Stimulated activated CD8-positive, alpha-beta memory T cell treated with anti-CD3 and anti-CD28 coated beads, Interleukin-15, amount 100 ng/mL, for 4 hours (primary cell): ENCODE results near the gene SMYD3.
"Not testable (repeated sequence)": the region's sequence is repeated elsewhere in the genome, so short reads cannot be mapped to it uniquely, and the experiment has no call there.

ENCODE experiments used
- DNase-seq, 2 donors: peaks; one replicate each; pipeline ENCODE4 v3.0.0-alpha.2; 2020; ENCODE audit warnings: low read depth in 2 of 2

Gene SMYD3

DNA sequence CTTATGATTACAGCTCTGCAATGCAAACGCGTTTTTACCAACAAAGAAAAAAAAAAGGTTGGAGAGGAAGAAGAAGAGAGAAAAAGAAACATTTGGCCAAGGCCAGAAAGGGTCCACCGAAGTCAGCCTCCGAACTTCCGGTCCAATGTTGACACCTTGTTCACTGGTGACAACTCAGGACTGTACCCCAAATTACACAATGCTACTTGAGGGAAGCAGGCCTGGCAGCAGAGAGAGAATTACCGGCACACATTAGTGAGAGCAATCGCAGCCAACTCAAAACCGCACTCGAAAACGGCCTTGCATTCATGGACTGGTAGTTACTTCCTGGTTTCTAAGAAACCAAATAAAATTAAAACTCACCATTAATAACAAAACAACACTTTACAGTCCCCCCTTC, 699.8 kb downstream of the SMYD3 start:
- no peak for DNase-seq

DNA sequence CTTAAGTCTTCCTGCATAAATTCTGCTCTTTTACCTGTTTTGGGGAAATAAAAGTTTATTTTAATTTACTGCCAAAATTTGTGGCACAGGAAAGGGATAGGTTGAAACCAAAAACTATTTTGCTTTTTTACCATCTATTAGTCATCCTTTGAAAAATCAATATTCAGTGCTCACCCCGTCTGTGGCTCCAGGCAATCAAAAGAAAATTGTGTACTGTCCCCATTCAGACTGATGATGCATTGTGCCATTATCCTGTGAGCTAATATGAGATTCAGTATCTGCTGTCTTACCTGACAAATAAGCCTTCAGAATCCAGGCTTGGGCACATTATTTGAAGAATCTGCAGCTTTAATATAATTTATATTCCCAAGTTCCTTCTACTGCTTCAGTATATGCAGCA, 701.5 kb downstream of the SMYD3 start:
- no peak for DNase-seq

DNA sequence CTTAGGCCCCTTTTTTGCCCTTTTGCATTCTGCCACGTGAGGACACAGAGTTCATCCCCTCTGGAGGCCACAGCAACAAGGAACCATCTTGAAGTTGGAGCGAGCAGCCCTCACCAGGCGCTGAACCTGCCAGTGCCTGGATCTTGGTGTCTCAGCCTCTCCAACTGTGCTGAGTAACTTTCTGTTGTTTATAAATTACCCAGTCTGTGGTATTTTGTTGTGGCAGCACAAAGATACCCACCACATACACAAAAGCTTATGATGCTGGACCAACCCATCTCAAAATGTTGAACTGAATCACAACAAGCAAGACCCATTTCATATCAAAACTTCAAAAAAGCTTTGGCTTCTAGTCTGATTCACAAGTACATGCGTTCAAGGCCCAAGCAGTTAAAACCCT, 702.4 kb downstream of the SMYD3 start:
- no peak for DNase-seq

DNA sequence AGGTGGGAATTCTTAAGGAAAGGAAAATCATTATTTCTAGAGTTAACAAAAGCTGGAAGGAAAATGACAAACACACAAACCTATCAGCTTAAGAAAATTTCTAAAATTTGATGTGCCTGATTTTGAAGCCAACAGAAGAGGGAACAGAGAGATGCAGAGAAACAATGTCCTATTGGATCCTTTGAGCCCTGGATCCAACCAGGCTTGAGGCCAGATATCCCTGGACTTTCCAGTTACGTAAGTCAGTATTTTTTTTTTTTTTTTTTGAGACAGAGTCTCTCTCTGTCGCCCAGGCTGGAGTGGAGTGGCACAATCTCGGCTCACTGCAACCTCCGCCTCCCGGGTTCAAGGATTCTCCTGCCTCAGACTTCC, 703.4 kb downstream of the SMYD3 start:
- no peak for DNase-seq

DNA sequence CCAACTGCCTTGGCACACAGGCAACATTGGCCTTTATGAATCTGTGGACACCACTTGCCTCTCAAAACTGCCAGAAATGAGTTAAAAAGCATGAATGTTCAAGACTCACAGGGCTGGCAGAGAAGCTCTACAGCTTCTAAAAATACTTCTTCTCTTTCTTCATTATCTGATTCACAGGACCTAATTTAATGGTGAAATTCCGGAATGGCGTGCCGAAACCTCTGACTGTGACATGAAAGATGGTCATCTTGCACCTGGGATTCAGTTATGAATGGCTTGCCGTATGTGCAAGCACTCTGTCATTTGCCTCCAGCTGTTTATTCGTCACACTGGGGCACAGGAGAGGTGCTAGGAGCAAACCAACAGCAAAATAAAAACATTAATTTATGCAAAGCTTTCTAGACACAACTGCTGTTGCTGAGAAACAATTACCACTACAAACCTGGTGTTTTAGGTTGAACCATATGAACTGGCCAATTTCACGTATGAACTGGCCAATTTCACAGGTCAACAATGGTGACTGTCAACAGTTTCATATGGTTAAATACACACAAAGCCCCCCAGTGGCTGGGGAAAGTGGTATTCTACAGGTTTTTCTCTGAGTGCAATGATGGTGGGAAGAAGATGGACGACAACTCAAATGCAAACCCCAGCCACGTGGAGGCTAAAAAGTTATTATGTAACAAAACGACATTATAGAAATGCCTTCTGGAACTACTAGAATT, 704.0 kb downstream of the SMYD3 start:
- DNase-seq = no peak

DNA sequence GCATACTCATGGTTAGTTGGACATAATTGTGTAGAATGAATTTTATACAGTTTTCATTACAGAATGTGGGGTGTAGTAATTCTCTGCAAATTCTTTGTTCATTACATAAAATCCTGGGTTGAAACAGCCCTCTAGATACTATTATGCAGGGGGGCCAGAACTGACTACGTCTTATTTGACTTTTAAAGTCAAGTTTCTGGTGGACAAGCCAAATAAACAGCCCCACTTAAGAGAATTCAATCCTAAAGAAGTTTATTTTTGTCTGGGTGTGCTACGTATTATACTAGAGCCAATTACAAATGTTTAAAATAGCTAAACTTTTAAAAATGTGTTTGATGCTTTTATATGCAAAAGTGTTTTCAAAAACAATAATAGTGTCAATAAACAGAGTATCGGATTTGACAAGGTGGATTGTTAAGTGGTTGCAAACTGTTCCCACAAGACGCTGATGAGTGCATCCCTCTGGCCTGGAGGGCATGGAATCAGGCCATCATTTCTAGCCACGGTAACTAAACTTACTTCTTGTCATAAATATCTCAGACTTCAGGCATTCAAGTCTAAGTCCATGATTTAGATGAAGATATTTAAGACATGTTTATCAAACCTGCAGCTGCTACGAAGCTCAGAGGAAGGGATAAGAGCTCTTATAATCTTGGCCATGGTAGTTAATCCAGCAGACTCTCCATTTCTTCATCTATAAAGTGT, 706.0 kb downstream of the SMYD3 start:
- no peak for DNase-seq

DNA sequence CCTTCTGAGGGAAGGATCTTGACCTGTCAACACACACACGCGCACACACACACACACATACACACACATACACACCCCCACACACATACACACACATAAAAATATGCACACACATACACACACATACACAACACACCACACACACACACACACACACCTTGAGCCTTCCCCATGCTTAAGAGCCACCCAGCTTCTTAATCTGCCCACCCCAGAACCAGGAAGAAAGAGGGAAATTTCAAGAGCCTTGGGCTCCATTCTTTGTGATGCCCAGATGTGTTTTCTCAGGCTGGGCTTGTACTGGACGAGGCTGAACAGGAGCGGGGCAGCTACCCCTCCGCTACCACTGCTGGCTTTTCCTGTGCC, 708.7 kb downstream of the SMYD3 start:
- no peak for DNase-seq

DNA sequence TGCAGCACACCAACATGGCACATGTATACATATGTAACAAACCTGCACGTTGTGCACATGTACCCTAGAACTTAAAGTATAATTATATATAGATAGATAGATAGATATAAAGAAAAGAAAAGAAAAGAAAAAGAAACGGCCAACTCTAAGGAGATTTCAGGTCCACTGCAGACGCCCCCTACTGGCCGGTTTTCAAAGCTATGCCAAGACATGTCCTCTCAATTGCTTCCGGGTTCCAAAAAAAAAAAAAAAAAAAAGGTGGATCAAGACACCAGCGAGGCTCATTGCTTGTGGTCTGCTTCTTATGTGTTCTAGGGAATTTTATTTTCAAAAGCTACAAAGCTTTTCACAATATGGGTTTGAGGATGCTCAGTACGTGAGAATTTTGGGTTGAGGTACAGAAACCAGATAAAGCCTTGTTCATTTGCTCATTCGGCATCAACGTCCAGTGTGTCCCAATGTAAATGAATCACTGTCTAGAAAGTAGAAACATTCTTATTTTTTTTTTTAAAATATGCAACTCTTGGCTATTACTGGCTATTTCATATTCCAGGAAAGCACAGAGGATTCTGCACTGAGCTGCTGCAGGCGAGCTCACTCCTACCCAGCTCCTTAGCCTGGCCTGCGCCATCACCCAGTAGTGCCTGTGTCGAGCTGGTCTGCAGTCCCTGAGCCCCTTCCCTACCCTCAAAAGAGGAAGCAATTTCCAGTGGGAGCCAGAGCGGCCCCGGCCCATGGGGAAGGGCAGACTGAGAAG, 709.3 kb downstream of the SMYD3 start:
- no peak for DNase-seq

DNA sequence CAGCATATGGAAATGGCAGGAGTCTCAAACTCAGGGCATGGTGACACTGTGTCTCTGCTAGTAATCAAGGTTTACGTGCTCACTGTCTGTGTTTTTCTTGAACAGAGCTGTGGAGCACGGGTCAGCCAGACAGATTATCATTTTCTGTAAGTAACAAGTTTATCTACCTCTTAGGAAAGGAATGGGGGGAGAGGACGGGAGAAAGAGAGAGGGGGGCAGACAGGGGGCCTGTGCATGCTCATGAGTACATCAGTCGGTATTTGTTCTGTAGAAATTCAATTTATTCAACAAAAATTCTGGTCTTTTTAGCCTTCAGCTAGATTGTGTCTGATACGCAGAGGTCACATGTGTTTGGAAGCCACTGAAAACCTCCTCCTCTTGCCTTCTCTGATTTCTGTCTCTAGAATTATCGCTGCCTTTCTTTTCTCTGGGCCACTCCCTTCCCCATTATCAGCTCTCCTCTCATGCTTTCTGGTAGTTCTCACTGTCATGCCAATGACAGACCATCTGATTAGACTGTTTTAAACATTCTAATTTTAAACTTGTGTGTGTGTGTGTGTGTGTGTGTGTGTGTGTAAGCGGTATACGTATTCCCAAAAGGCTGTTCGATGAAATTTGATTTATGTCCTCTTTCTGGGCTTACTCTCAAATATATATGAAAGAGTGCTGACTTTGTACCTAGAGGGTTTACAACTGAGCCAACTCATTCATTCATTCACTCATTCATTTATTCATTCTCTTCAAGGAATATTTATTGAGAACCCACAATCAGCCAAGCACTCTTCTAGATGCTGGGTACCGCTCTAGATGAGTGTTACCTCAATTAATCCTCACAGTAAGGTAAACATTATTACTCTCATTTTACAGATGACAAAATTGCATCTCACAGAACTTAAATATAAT, 715.4 kb downstream of the SMYD3 start:
- no peak for DNase-seq

DNA sequence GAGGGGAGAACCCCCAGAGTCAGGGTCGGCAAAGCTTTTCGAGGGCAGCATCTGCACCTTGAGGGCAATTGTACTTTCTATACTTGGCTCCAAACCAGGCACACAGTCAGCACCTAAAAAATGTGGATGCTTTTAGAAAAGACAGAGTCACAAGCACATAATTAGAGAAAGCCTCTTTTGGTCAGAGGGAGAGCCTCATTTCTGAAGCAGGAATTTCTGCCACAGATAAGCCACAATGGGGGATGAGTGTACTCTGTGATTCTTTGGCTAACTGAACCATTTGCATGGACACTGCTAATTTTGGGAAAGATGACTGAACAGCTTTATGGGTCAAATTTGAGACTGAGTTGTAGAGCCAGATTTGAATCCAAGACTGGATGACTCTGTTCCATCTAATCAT, 716.6 kb downstream of the SMYD3 start:
- no peak for DNase-seq

DNA sequence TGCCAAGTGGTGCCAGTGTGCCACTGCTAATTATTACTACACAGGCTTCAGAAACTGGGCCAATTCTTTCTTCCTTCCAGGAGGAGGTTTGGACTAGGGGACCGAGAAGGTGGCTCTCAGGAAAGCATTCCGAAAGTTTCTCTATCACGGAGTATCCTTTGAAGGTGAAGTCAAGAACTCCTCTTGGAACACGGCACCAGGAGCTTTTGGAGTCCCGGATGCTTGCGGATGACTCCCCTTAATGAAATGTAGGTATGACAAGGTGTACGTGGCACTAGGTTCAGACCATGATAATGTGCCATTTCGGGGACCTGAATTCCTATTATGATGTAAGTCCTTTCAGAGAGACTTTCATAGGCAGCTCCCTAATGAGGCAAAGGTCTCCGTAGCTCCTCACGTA, 718.2 kb downstream of the SMYD3 start:
- no peak for DNase-seq

DNA sequence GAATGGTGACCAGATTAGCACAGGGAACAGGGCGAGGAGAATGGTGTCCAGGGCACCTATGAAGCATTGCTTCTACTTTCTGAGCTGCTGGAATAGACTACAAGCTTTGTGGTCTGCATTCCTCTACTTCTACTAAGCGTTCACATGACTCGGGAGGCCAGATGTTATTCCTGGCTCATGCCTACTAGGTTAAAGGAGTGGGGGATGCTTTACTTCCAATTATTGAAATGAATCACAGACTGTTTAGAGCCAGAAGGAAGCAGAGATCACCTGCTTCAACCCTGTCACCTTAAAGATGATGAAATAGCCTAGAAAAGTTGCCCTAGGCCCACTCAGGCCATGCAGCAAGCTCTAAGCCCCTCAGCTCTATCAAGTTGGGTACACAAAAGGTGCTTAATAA, 718.8 kb downstream of the SMYD3 start:
- DNase-seq = no peak

DNA sequence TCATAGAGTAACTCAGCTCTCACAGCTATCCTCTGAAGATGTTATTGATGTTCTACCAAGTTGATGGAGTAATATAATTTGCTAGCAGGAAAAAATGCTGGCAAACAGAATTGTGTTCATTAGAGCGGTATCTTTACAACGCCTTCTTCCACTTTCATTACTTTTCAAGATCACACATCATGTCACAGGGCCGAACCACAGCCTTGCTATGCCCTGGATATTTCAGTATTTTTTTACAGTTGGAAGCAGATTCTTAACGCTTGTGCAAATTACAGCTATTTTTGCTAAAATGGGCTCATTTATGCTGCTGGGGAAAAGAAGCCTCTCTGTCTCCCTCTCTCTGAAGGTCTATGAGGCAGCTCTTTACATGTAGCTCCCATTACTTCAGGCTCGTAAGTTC, 720.1 kb downstream of the SMYD3 start:
- no peak for DNase-seq

DNA sequence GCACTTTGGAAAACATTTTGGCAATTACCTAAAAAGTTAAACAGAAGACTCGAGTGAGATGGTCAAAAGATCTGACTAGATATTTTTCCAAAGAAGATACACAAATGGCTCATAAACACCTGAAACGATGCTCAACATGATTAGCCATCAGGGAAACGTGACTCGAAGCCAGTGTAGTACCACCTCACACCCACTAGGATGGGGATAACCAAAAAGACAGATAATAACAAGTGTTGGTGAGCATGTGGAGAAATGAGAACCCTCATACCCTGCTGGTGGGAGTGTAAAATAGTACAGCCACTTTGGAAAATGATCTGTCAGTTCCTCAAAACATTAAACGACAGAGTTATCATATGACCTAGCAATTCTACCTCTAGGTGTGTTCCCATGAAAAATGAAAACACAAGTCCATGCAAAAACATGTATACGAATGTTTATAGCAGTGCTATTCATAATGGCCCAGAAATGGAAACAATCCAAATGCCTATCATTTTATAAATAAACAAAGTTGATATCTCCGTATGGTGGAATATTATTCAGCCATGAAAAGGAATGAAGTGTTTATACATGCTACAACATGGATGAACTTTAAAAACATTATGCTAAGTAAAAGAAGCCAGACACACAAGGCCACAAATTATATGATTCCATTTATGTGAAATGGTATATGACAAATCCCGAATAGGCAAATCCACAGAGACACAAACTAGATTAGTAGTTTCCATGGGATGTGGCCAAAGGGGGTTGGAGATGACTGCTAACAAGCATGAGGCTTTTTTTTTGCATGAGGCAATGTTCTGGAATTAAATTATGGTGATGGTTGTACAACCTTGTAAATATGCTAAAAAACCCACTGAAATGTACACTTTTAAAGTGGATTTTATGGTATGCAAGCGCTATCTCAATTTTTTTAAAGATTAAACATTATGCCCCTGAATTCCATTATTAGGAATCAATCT, 727.0 kb downstream of the SMYD3 start:
- no peak for DNase-seq

DNA sequence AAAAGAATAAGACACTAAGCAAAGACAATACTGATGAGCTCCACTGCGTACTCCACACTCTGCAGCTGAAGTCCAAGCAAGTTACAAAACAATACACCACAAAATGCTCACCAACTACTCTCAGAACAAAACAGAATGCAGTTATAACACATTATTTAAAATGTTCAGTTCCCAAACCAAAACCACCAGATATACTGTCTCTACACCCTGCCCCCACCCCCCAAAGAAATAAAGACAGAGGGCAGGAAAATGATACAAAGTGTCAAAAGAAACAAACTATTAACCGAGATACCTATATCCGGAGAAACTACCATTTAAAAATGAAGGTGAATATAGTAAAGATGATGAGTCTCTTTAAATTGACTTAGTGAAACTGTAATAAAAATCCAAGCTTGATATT, 729.3 kb downstream of the SMYD3 start:
- no peak for DNase-seq

DNA sequence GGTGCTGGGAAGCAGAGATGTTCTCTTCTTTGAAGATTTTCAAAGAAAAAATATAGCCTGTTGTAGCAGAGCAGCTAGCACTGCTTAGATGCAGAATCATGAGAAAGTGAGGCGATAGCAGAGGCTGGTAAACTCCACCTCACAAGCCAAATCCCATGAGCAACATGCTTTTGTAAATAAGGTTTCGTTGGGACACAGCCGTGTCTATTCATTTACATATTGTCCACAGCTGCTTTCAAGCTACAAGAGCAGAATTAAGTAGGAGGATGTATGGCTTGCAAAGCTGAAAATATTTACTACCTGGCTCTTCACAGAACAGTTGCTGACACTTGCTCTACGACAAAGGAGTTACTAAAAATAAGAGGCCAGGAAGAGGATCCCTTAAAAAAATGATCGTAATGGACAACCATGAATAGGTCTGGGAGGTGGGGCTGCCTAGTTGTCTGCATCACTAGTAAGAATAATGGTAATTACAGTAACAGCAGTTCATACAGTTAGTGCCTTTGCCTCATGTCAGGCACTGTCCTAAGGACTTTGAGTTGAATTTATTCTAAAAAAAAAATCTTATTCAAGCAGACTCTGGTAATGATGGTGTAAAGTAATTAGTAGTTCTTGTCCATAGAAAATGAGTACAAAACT, 730.3 kb downstream of the SMYD3 start:
- DNase-seq = no peak

DNA sequence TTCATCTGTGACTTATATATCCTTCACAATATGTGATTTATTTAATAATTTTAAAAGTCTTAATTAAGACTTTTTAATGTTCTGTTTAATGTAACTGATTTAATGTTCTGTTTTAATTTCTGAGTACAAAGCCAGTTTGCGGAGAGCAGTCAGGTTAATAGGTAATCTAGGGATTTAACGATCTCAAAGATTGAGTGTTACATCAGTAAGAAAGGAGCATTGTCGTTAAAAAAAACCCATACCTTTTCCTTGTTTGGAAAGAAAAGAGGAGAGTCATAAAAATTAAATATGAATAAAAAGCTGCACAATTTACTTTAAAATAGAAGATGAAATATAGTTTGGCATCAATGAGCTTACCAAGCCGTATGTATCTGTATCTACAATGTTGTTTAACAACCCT, 730.9 kb downstream of the SMYD3 start:
- DNase-seq = no peak

DNA sequence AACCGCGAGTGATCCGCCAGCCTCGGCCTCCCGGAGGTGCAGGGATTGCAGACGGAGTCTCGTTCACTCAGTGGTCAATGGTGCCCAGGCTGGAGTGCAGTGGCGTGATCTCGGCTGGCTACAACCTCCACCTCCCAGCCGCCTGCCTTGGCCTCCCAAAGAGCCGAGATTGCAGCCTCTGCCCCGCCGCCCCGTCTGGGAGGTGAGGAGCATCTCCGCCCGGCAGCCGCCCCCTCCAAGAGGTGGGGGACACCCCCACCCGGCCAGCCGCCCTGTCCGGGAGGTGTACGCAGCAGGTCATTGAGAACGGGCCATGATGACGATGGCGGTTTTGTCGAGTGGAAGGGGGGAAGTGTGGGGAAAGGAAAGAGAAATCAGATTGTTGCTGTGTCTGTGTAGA, 732.1 kb downstream of the SMYD3 start:
- not testable (repeated sequence) for DNase-seq

DNA sequence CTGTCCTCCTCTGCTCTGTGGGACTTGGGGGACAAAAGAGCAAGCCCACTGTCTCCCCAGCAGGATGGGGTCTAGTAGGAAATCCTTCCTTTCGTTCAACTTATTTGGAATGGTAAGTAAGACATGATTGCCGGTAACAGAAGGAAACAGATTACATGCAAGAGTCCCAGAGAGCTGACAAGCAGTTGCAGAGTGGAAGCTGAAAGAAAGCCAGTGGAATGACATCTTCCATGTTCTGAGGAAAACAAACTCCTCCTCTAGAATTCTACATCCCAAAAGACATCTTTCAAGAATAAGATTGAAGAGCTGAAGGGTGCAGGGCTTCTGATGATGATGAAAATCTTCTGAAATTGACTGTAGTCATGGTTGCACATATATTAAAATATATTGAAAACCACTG, 732.9 kb downstream of the SMYD3 start:
- DNase-seq = no peak

DNA sequence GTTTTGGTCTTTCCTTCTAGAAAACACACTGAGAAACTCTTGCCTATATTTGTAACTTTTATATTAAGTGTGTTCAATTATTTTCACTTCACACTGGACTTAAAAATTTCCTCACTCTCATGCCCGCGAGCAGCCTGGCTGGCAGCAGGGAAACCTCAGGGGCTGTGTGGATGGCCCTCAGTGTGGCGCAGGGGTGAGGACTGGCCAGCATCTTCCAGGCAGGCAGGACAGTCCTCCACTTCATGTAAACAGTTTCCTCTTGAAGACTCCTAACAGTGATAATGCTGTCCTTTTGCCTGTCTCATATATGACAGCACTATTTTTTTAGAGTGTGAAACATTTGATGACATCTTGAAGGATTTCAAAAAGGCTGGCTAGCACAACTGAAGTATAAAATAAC, 733.7 kb downstream of the SMYD3 start:
- no peak for DNase-seq
